Activated CD4-positive, alpha-beta T cell treated with anti-CD3 and anti-CD28 coated beads, Interleukin-2, amount 50 U/mL, for 24 hours (primary cell): ENCODE results near the gene CACNA1E.
"Not testable (repeated sequence)": the region's sequence is repeated elsewhere in the genome, so short reads cannot be mapped to it uniquely, and the experiment has no call there.

Experiments used
- DNase-seq, 2 donors: peaks; one replicate each; pipeline ENCODE4 v3.0.0-alpha.2; 2020; ENCODE audit warnings: low read depth in 1 of 2, low spot score in 1 of 2

CACNA1E gene

GRCh38 chr1:181514298-181515290 is 31.3 kb downstream of the CACNA1E start:
- DNase-seq, result no peak

GRCh38 chr1:181516706-181517105 is 33.4 kb downstream of the CACNA1E start:
- DNase-seq, result no peak

- DNase-seq, result no peak
These were observed 34.0 kb downstream of the CACNA1E start for GRCh38 chr1:181517181-181517875.

- no peak for DNase-seq
These were observed 34.8 kb downstream of the CACNA1E start for GRCh38 chr1:181518152-181518551.

GRCh38 chr1:181522864-181523263 is 39.5 kb downstream of the CACNA1E start:
- DNase-seq, result no peak

GRCh38 chr1:181525104-181525721 is 41.9 kb downstream of the CACNA1E start:
- DNase-seq, result no peak

GRCh38 chr1:181528241-181528640 is 44.9 kb downstream of the CACNA1E start:
- not testable (repeated sequence) for DNase-seq

GRCh38 chr1:181531441-181531840 is 48.1 kb downstream of the CACNA1E start:
- DNase-seq, result no peak

- DNase-seq, result no peak
These were observed 48.8 kb downstream of the CACNA1E start for GRCh38 chr1:181531951-181532600.

- DNase-seq, result no peak
These were observed 55.5 kb downstream of the CACNA1E start for GRCh38 chr1:181538836-181539235.

GRCh38 chr1:181541458-181541857 is 58.1 kb downstream of the CACNA1E start:
- DNase-seq, result no peak

GRCh38 chr1:181541947-181542346 is 58.6 kb downstream of the CACNA1E start:
- DNase-seq, result no peak

GRCh38 chr1:181542406-181542805 is 59.1 kb downstream of the CACNA1E start:
- DNase-seq, result not testable (repeated sequence)

GRCh38 chr1:181545395-181545794 is 62.1 kb downstream of the CACNA1E start:
- DNase-seq, result no peak

- DNase-seq, result no peak
These were observed 65.2 kb downstream of the CACNA1E start for GRCh38 chr1:181548497-181548896.

- no peak for DNase-seq
These were observed 67.9 kb downstream of the CACNA1E start for GRCh38 chr1:181551249-181551648.

GRCh38 chr1:181551754-181552153 is 68.4 kb downstream of the CACNA1E start:
- DNase-seq, result no peak

- DNase-seq, result no peak
These were observed 71.1 kb downstream of the CACNA1E start for GRCh38 chr1:181554465-181554864.

- no peak for DNase-seq
These were observed 73.3 kb downstream of the CACNA1E start for GRCh38 chr1:181556631-181557030.

- DNase-seq, result no peak
These were observed 74.0 kb downstream of the CACNA1E start for GRCh38 chr1:181557313-181557712.

- no peak for DNase-seq
These were observed 75.1 kb downstream of the CACNA1E start for GRCh38 chr1:181558416-181558815.
